GM03348 (cell line): ENCODE results near the gene PER3.

Experiments used
- DNase-seq: peaks from one replicate; pipeline ENCODE4 v3.0.0; 2012; ENCODE audit warnings: low spot score

Gene PER3

GRCh38 chr1:7833035-7833434, 48.9 kb downstream of the PER3 start:
- DNase-seq: no peak

GRCh38 chr1:7838714-7839113, 54.6 kb downstream of the PER3 start:
- no peak for DNase-seq

GRCh38 chr1:7839526-7839925, 55.4 kb downstream of the PER3 start:
- no peak for DNase-seq

GRCh38 chr1:7842517-7842916, 58.4 kb downstream of the PER3 start:
- DNase-seq: no peak

GRCh38 chr1:7845761-7846160, 61.7 kb downstream of the PER3 start:
- DNase-seq: no peak

GRCh38 chr1:7846656-7847055, 62.6 kb downstream of the PER3 start:
- no peak for DNase-seq

- DNase-seq: peak; percentile 62
Measured at GRCh38 chr1:7847599-7847998, 63.5 kb downstream of the PER3 start.

GRCh38 chr1:7850786-7851185, 66.7 kb downstream of the PER3 start:
- no peak for DNase-seq

- no peak for DNase-seq
Measured at GRCh38 chr1:7852804-7853683, 69.0 kb downstream of the PER3 start, which contains the start of gene UTS2. Gene UTS2, minus strand, starts transcription at chr1:7853065. Its CDS starts 62 bp downstream, at chr1:7853003.

- DNase-seq: no peak
Measured at GRCh38 chr1:7853684-7854026, 69.6 kb downstream of the PER3 start.

- no peak for DNase-seq
Measured at GRCh38 chr1:7856345-7856744, 72.3 kb downstream of the PER3 start.

- DNase-seq: no peak
Measured at GRCh38 chr1:7857000-7857399, 72.9 kb downstream of the PER3 start.

GRCh38 chr1:7857985-7858384, 73.9 kb downstream of the PER3 start:
- no peak for DNase-seq

GRCh38 chr1:7859406-7859805, 75.3 kb downstream of the PER3 start:
- no peak for DNase-seq

- no peak for DNase-seq
Measured at GRCh38 chr1:7860130-7860529, 76.0 kb downstream of the PER3 start.

- DNase-seq: no peak
Measured at GRCh38 chr1:7861452-7861851, 77.4 kb downstream of the PER3 start.

GRCh38 chr1:7862211-7863060, 78.3 kb downstream of the PER3 start:
- no peak for DNase-seq

- DNase-seq: no peak
Measured at GRCh38 chr1:7863756-7864328, 79.8 kb downstream of the PER3 start.

GRCh38 chr1:7865978-7866377, 81.9 kb downstream of the PER3 start:
- DNase-seq: no peak

- DNase-seq: no peak
Measured at GRCh38 chr1:7868070-7868780, 84.1 kb downstream of the PER3 start.

- DNase-seq: no peak
Measured at GRCh38 chr1:7869136-7869920, 85.2 kb downstream of the PER3 start.
